HT-29 (cell line): ENCODE measurements around the gene TTC34. TPM values are rescaled to one million over a fixed set of nuclear protein-coding genes. Genes with fewer than 3 reads are reported as not detected.
A peak's percentile ranks its signal among the peaks of the same experiment; 100 is the strongest.

ENCODE experiments used
- DNase-seq: peaks from one replicate; pipeline ENCODE4 v3.0.0-alpha.2; 2015; ENCODE audit warnings: low spot score
- total RNA-seq: library from RNA; depleted of rRNA; stranded (reverse); fragments of >200 nt; shearing (Covaris generic); gene quantifications from 2 replicates; pipeline ENCODE4 v1.2.3, GENCODE V29; 2014; rRNA removed

TTC34 gene
- total RNA-seq, 1 experiment from 2014 or later = 0.36 TPM

- no peak for DNase-seq
Observed at GRCh38 chr1:2593251-2593878, 208.1 kb downstream of the TTC34 start.

- peak; percentile 73 for DNase-seq
Observed at GRCh38 chr1:2592672-2593071, 208.8 kb downstream of the TTC34 start.

- DNase-seq = no peak
Observed at GRCh38 chr1:2591581-2592261, 209.8 kb downstream of the TTC34 start.

- DNase-seq = no peak
Observed at GRCh38 chr1:2591233-2591580, 210.3 kb downstream of the TTC34 start.

GRCh38 chr1:2590233-2591141, 211.0 kb downstream of the TTC34 start:
- no peak for DNase-seq

- DNase-seq = no peak
Observed at GRCh38 chr1:2589431-2590232, 211.9 kb downstream of the TTC34 start.

GRCh38 chr1:2588661-2589430, 212.6 kb downstream of the TTC34 start:
- DNase-seq = no peak

- no peak for DNase-seq
Observed at GRCh38 chr1:2587860-2588571, 213.5 kb downstream of the TTC34 start.

- peak; percentile 45 for DNase-seq
Observed at GRCh38 chr1:2587071-2587859, 214.2 kb downstream of the TTC34 start.

GRCh38 chr1:2586154-2587070, 215.1 kb downstream of the TTC34 start, which contains the start of gene PRXL2B:
Gene PRXL2B (plus strand): TSS chr1:2586777. CDS start chr1:2586886, 109 bp downstream.
- peak; percentile 99 for DNase-seq

Other genes with a start within 250 kb of the TTC34 start
- 77.4 and 85.6 TPM in 2 replicates for gene TNFRSF14, start 245.3 kb downstream of the TTC34 start, total RNA-seq
- 90.1 and 101 TPM in 2 replicates for gene PRXL2B, start 214.9 kb downstream of the TTC34 start, total RNA-seq
- gene MMEL1, start 168.7 kb downstream of the TTC34 start, total RNA-seq = 21.3 and 23.0 TPM in 2 replicates
- not detected in 2 replicates for gene ACTRT2, start 219.8 kb upstream of the TTC34 start, total RNA-seq